BLaER1 treated with 17β-estradiol and CSF1 and Interleukin-3, amounts not matched to agents 10 nM and 100 nM (cell line): Measurements from ENCODE around the gene CRISPLD2.

Experiments used
- H3K27ac ChIP-seq, 11 experiments: shearing (Covaris generic); formaldehyde crosslinking; 2 replicates each; pipeline ENCODE4 v1.8.1; 2022
- H3K27me3 ChIP-seq, 11 experiments: shearing (Covaris generic); formaldehyde crosslinking; 2 replicates each; pipeline ENCODE4 v1.8.1; 2022
- H3K36me3 ChIP-seq, 11 experiments: shearing (Covaris generic); formaldehyde crosslinking; 2 replicates each; pipeline ENCODE4 v1.8.1; 2022
- H3K4me1 ChIP-seq, 10 experiments: shearing (Covaris generic); formaldehyde crosslinking; 2 replicates each; pipeline ENCODE4 v1.8.1; 2022
- H3K4me2 ChIP-seq, 11 experiments: shearing (Covaris generic); formaldehyde crosslinking; 2 replicates each; pipeline ENCODE4 v1.8.1; 2022
- H3K4me3 ChIP-seq, 10 experiments: shearing (Covaris generic); formaldehyde crosslinking; 2 replicates each; pipeline ENCODE4 v1.8.1; 2022
- H3K9ac ChIP-seq, 11 experiments: shearing (Covaris generic); formaldehyde crosslinking; 2 replicates each; pipeline ENCODE4 v1.8.1; 2022
- H3K9me3 ChIP-seq, 11 experiments: shearing (Covaris generic); formaldehyde crosslinking; replicated peaks in 1 of 11; 2 replicates each; pipeline ENCODE4 v1.8.1; 2022
- H4K20me1 ChIP-seq, 11 experiments: shearing (Covaris generic); formaldehyde crosslinking; 2 replicates each; pipeline ENCODE4 v1.8.1; 2022
- Cebpa-rat ChIP-seq, 11 experiments: shearing (Covaris generic); IDR thresholded peaks; 2 replicates each; pipeline ENCODE4 v1.8.1; 2022

CRISPLD2 gene

GRCh38 chr16:84874553-84874952, 54.8 kb downstream of the CRISPLD2 start:
- Histone ChIP-seq H3K9ac (no peak overlapping the region), H3K36me3 (peaks cover 0 to 93% (median 38%) of the 10 kb centered on the region in 11 experiments; a peak in 17 of 22 replicates), H3K4me1 (peaks cover 0 to 17% (median 4%) of the 10 kb centered on the region in 10 experiments; a peak in 8 of 20 replicates), H3K9me3 (peaks cover 0 to 8% (median 0%) of the 10 kb centered on the region in 11 experiments; a peak in 6 of 22 replicates), H3K27ac (no peak overlapping the region), H4K20me1 (no peaks in the 10 kb centered on the region), H3K27me3 (no peaks in the 10 kb centered on the region), H3K4me3 (no peak overlapping the region), H3K4me2 (peak overlapping the region in 3 of 11 experiments; percentile 16 to 42 (median 19); a peak in 1 of 22 replicates)
- TF ChIP-seq Cebpa-rat (IDR thresholded peaks at IDR 0.05) = no peak

DNA sequence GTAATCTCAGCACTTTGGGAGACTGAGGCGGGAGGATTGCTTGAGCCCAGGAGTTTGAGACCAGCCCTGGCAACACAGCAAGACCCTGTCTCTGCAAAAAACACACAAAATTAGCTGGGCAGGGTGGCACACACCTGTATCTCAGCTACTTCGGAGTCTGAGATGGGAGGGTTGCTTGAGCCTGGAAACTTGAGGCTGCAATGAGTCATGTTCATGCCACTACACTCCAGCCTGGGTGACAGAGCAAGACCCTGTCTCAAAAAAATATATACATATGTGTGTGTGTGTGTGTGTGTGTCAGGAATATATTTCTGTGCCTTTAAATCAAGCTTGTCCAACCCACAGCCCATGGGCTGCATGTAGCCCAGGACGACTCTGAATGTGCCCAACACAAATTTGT, 55.2 kb downstream of the CRISPLD2 start:
- Histone ChIP-seq H4K20me1 (no peaks in the 10 kb centered on the region), H3K36me3 (peaks cover 0 to 93% (median 37%) of the 10 kb centered on the region in 11 experiments; a peak in 17 of 22 replicates), H3K27ac (no peak overlapping the region), H3K9me3 (peaks cover 0 to 8% (median 0%) of the 10 kb centered on the region in 11 experiments; a peak in 6 of 22 replicates), H3K4me1 (peaks cover 0 to 17% (median 5%) of the 10 kb centered on the region in 10 experiments; a peak in 8 of 20 replicates), H3K27me3 (no peaks in the 10 kb centered on the region), H3K9ac (no peak overlapping the region), H3K4me2 (no peak overlapping the region), H3K4me3 (no peak overlapping the region)
- no peak for TF ChIP-seq Cebpa-rat (IDR thresholded peaks at IDR 0.05)

DNA sequence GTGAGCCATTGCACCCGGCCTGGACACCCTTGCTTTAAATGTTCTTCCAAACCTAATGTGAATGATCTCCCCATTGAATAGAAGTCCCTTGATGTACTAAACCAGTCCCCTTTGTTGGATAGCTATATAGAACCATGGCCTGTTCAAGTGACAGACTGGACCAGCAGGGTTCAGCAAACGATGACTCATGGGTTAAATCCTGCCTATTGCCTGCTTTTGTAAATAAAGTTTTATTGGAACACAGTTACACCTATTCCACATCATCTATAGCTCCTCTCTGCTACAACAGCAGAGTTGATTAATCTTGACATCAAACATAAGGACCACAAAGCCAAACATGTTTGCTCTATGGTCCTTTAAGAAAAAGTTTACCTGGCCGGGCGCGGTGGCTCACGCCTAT, 56.1 kb downstream of the CRISPLD2 start:
- H3K9me3 ChIP-seq = peaks cover 0 to 8% (median 0%) of the 10 kb centered on the region in 11 experiments; a peak in 6 of 22 replicates
- H3K4me1 ChIP-seq = peaks cover 0 to 17% (median 5%) of the 10 kb centered on the region in 10 experiments; a peak in 8 of 20 replicates
- H3K36me3 ChIP-seq = peaks cover 0 to 94% (median 39%) of the 10 kb centered on the region in 11 experiments; a peak in 17 of 22 replicates
- H4K20me1 ChIP-seq = no peaks in the 10 kb centered on the region
- TF ChIP-seq Cebpa-rat (IDR thresholded peaks at IDR 0.05) = no peak
- no peak overlapping the region for H3K9ac ChIP-seq
- H3K27me3 ChIP-seq = no peaks in the 10 kb centered on the region
- no peak overlapping the region for H3K27ac ChIP-seq
- no peak overlapping the region for H3K4me3 ChIP-seq
- no peak overlapping the region for H3K4me2 ChIP-seq

DNA sequence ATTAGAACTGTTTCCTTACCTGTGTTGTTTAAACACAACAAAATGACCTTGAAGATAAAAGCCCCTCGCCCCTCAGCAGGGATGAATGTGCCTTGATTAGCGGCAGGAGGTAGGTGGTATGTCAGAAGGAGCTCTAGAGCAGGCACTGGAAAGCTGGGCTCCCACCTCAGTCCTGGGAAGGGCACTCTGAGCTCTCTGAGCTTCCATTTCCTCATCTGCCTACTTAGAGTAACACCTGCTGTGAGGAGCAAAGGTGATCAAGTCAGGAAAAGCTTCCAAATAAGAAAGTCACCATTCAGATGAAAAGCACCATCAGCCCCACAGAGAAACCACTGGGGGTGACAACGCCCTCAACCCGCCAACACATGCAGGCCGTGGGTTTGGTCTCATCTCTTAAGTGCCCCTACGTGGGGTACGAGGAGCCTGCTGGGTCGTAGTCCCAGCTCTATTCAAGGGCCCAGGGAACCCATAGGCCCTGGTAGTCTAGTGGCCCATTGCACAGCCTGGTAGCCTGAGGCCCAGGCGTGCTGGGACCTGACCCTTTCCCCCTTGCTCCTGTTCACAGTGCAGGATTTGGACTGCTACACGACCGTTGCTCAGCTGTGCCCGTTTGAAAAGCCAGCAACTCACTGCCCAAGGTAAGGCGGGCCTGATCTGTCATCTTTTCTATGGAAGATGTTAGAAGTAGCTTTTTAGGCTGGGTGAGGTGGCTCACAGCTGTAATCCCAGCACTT, 57.3 kb downstream of the CRISPLD2 start:
- no peaks in the 10 kb centered on the region for H3K27me3 ChIP-seq
- peaks cover 0 to 17% (median 9%) of the 10 kb centered on the region in 10 experiments; a peak in 9 of 20 replicates for H3K4me1 ChIP-seq
- H3K9ac ChIP-seq = no peak overlapping the region
- H3K9me3 ChIP-seq = peaks cover 0 to 8% (median under 1%) of the 10 kb centered on the region in 11 experiments; a peak in 6 of 22 replicates
- no peak overlapping the region for H3K27ac ChIP-seq
- H3K4me2 ChIP-seq = no peak overlapping the region
- no peak overlapping the region for H3K4me3 ChIP-seq
- H3K36me3 ChIP-seq = peaks cover 0 to 95% (median 50%) of the 10 kb centered on the region in 11 experiments; a peak in 17 of 22 replicates
- no peaks in the 10 kb centered on the region for H4K20me1 ChIP-seq
- TF ChIP-seq Cebpa-rat (IDR thresholded peaks at IDR 0.05) = no peak

DNA sequence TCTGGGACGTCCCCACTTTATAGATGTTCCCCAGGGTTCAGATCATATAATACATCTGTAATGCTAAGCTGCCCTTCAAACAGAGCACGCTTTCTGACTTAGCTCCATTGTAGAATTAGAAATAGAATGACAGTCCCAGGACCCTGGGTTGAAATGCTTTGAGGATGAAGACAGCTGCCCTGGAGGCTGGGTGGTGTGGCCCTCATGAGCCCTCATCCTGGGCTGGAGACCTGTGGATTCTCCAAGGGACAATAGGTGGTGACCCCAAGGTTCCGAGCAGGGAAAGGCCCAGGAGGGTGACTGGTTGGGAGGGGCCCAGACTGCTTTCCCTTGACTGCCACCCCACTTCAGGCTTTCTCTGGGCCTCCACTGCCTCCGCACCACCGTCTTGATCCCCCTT, 59.0 kb downstream of the CRISPLD2 start:
- Histone ChIP-seq H3K9me3 (peaks cover 0 to 7% (median 3%) of the 10 kb centered on the region in 11 experiments; a peak in 7 of 22 replicates), H4K20me1 (no peaks in the 10 kb centered on the region), H3K9ac (no peak overlapping the region), H3K27me3 (no peaks in the 10 kb centered on the region), H3K36me3 (peaks cover 0 to 84% (median 35%) of the 10 kb centered on the region in 11 experiments; a peak in 16 of 22 replicates), H3K4me1 (peaks cover 6 to 22% (median 16%) of the 10 kb centered on the region in 10 experiments; a peak in 19 of 20 replicates), H3K4me3 (no peak overlapping the region), H3K27ac (no peak overlapping the region), H3K4me2 (no peak overlapping the region)
- TF ChIP-seq Cebpa-rat (IDR thresholded peaks at IDR 0.05) = no peak

DNA sequence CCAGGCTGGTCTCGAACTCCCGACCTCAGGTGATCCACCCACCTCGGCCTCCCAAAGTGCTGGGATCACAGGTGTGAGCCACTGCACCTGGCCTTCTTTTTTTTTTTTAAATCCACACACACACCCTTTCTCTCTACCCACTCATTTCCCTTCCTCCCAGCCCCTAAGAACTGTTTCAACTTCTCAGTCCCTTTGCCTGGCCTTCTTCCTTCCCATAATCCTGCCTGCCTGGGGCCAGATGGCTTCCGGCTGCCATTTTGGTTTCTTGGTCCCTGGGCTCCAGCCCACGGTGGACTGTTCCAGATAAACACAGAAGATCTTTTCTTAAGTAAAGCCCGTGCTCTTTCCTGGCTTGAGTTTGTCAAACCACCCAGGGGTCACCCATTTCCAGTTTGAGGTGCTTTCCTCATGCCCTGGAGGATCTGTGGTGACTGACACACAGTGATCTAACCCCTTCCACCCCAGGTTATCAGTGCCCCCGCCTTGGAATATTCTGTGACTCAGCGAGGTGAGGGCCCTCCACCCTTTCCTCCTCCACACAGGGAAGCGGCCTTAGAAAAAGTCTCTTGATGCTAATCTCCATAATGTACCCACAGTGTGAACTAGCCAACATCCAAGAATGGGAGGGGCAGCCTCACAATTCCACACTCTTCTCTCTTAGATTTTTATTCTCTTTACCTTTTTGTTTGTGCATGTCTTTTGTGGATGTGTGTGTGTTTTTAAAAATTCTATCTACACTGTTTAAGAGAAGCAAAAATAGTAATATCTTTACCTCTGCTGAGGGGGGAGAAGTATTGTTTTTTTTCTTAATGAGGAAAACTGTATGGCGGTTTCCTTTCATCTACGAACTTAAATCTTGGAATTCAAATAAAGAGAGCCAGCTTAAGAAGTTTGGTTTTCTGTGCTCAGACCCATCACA, 60.0 kb downstream of the CRISPLD2 start:
- TF ChIP-seq Cebpa-rat (IDR thresholded peaks at IDR 0.05) = no peak
- Histone ChIP-seq H3K9me3 (peaks cover 0 to 5% (median 0%) of the 10 kb centered on the region in 11 experiments; a peak in 1 of 22 replicates), H3K9ac (no peak overlapping the region), H3K4me1 (peaks cover 15 to 33% (median 20%) of the 10 kb centered on the region in 10 experiments), H3K4me2 (no peak overlapping the region), H3K36me3 (peaks cover 0 to 74% (median 24%) of the 10 kb centered on the region in 11 experiments; a peak in 15 of 22 replicates), H4K20me1 (no peaks in the 10 kb centered on the region), H3K4me3 (no peak overlapping the region), H3K27me3 (no peaks in the 10 kb centered on the region), H3K27ac (no peak overlapping the region)

DNA sequence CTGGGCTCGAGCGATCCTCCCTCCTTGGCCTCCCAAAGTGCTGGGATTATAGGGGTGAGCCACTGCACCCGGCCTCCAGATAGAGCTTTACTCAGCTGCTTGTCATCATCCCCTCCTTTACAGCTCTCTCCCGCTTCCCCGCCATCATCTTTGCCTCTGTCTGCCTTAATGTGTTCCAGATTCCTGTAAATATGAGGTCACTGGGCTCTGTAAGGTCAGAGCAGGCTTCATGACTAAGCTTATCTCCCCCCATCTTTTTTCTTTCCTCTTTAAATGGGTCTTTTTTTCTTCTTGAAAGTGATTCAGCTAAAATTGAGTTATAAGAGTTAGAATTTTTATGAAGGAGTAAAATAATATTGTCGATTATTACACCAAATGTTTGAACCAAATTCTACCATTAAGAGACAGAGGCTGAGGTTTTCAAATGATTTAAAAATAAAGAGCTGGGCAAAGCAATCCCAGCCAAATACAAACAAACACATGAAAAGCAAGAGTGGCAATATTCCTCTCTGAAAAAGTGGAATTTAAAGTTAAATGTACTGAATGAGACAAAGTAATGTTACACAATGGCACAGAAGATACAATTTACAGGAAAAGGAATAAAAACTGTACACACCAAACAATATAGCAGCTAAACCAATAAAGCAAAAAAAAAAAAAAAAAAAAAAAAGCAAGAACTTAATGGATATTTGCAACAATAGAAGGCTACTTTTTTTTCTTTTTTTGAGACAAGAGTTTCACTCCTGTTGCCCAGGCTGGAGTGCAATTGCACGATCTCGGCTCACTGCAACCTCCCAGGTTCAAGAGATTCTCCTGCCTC, 62.1 kb downstream of the CRISPLD2 start:
- Histone ChIP-seq H3K36me3 (peaks cover 0 to 65% (median 18%) of the 10 kb centered on the region in 11 experiments; a peak in 12 of 22 replicates), H3K4me3 (no peak overlapping the region), H3K9me3 (peaks cover 0 to 5% (median 0%) of the 10 kb centered on the region in 11 experiments; a peak in 1 of 22 replicates), H4K20me1 (no peaks in the 10 kb centered on the region), H3K4me2 (0 out of 22 replicates have a peak overlapping the region, but pooled peaks of 1 of the 11 experiments have one; percentile 1), H3K27ac (no peak overlapping the region), H3K9ac (no peak overlapping the region), H3K4me1 (peaks cover 28 to 54% (median 41%) of the 10 kb centered on the region in 10 experiments), H3K27me3 (no peaks in the 10 kb centered on the region)
- TF ChIP-seq Cebpa-rat (IDR thresholded peaks at IDR 0.05) = no peak

- Histone ChIP-seq H3K4me2 (peak overlapping the region; percentile 16 to 91 (median 80); a peak in 19 of 22 replicates), H3K27ac (no peak overlapping the region), H3K4me3 (no peak overlapping the region), H4K20me1 (no peaks in the 10 kb centered on the region), H3K9me3 (peaks cover 0 to 5% (median 0%) of the 10 kb centered on the region in 11 experiments; a peak in 1 of 22 replicates), H3K4me1 (peaks cover 31 to 67% (median 55%) of the 10 kb centered on the region in 10 experiments), H3K27me3 (no peaks in the 10 kb centered on the region), H3K36me3 (peaks cover 0 to 63% (median 13%) of the 10 kb centered on the region in 11 experiments; a peak in 12 of 22 replicates), H3K9ac (0 out of 22 replicates have a peak overlapping the region, but pooled peaks of 1 of the 11 experiments have one; percentile 20)
- TF ChIP-seq Cebpa-rat (IDR thresholded peaks at IDR 0.05) = no peak
Observed at GRCh38 chr16:84883301-84883700, 63.5 kb downstream of the CRISPLD2 start.
